Activated CD4-positive, alpha-beta T cell treated with anti-CD3 and anti-CD28 coated beads, Interleukin-2, amount 10 ng/mL, durations not matched to agents 24 days and 14 days (primary cell): ENCODE measurements around the gene EXT2. TPM values are rescaled to one million over a fixed set of nuclear protein-coding genes. Genes with fewer than 3 reads are reported as not detected.

Experiments used
- DNase-seq: peaks from one replicate; pipeline ENCODE4 v3.0.0; 2022
- H3K27ac Mint-ChIP-seq: one replicate; pipeline ENCODE4 v1.8.0; 2022; ENCODE audit warnings: mild to moderate bottlenecking, mixed read lengths
- H3K27me3 Mint-ChIP-seq: one replicate; pipeline ENCODE4 v1.8.0; 2022; ENCODE audit warnings: mixed read lengths
- H3K36me3 Mint-ChIP-seq: one replicate; pipeline ENCODE4 v1.8.0; 2022; ENCODE audit warnings: low read depth, mild to moderate bottlenecking, mixed read lengths
- H3K4me1 Mint-ChIP-seq: one replicate; pipeline ENCODE4 v1.8.0; 2021; ENCODE audit warnings: mixed read lengths
- H3K4me3 Mint-ChIP-seq: one replicate; pipeline ENCODE4 v1.8.0; 2022; ENCODE audit warnings: mild to moderate bottlenecking, moderate library complexity, mixed read lengths
- H3K9me3 Mint-ChIP-seq: one replicate; pipeline ENCODE4 v1.8.0; 2021; ENCODE audit warnings: mixed read lengths
- intact Hi-C: fragments of 100-400 bp; cut with micrococcal nuclease; formaldehyde crosslinking; loops from one replicate; pipeline ENCODE4 v1.15.1; 2023
- total RNA-seq: library from RNA; stranded (reverse); gene quantifications from 2 replicates; pipeline ENCODE4 v1.2.3, GENCODE V29; 2022

Gene EXT2
- total RNA-seq, 1 donor from 2014 or later, result 35.1 TPM

GRCh38 chr11:44219830-44220796 is 124.6 kb downstream of the EXT2 start:
- DNase-seq, result no peak
- Mint-ChIP-seq H3K4me3 (no peak overlapping the region), H3K9me3 (no peaks in the 10 kb centered on the region), H3K27ac (no peak overlapping the region), H3K36me3 (no peaks in the 10 kb centered on the region), H3K27me3 (no peaks in the 10 kb centered on the region), H3K4me1 (no peaks in the 10 kb centered on the region)
- intact Hi-C loops, result no loop called here

DNA sequence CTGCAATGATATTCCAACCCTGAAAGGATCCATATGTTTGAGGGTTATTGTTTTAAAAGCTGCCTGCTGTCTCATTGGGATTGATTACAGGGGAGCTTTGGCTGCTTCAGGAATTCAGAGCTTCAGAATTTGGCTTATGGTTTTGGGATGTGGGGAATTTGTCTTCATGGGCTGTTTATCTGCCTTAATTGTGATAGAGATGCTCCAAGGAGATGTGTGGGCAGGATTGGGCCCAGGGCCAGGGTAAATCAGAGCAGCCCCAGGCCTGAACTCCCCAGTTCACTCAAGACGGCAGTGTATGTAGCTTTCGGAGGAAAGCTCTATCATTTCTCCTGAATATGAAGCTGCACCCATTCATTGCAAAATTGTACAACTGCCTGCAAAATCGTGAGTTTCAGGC is 126.0 kb downstream of the EXT2 start:
- H3K36me3 Mint-ChIP-seq, result no peaks in the 10 kb centered on the region
- H3K9me3 Mint-ChIP-seq, result no peaks in the 10 kb centered on the region
- no peaks in the 10 kb centered on the region for H3K4me1 Mint-ChIP-seq
- H3K27me3 Mint-ChIP-seq, result no peaks in the 10 kb centered on the region
- H3K4me3 Mint-ChIP-seq, result no peak overlapping the region
- H3K27ac Mint-ChIP-seq, result no peak overlapping the region
- DNase-seq, result no peak
- intact Hi-C loops, result no loop called here

- Mint-ChIP-seq H3K27ac (no peak overlapping the region), H3K4me3 (no peak overlapping the region), H3K36me3 (no peaks in the 10 kb centered on the region), H3K4me1 (peaks cover 3% of the 10 kb centered on the region), H3K9me3 (no peaks in the 10 kb centered on the region), H3K27me3 (no peaks in the 10 kb centered on the region)
- DNase-seq, result no peak
- intact Hi-C loops, result no loop called here
Observed at GRCh38 chr11:44221992-44222391, 126.5 kb downstream of the EXT2 start.

- no peak for DNase-seq
- Mint-ChIP-seq H3K27me3 (no peaks in the 10 kb centered on the region), H3K9me3 (no peaks in the 10 kb centered on the region), H3K36me3 (no peaks in the 10 kb centered on the region), H3K27ac (no peak overlapping the region), H3K4me1 (peaks cover 5% of the 10 kb centered on the region), H3K4me3 (no peak overlapping the region)
- intact Hi-C loops, result no loop called here
Observed at GRCh38 chr11:44223238-44223637, 127.8 kb downstream of the EXT2 start.

- no peak overlapping the region for H3K4me3 Mint-ChIP-seq
- no peak for DNase-seq
- intact Hi-C loops, result no loop called here
- no peaks in the 10 kb centered on the region for H3K9me3 Mint-ChIP-seq
- peaks cover 5% of the 10 kb centered on the region for H3K4me1 Mint-ChIP-seq
- H3K27me3 Mint-ChIP-seq, result no peaks in the 10 kb centered on the region
- H3K27ac Mint-ChIP-seq, result no peak overlapping the region
- no peaks in the 10 kb centered on the region for H3K36me3 Mint-ChIP-seq
Observed at GRCh38 chr11:44224867-44225501, 129.5 kb downstream of the EXT2 start.

DNA sequence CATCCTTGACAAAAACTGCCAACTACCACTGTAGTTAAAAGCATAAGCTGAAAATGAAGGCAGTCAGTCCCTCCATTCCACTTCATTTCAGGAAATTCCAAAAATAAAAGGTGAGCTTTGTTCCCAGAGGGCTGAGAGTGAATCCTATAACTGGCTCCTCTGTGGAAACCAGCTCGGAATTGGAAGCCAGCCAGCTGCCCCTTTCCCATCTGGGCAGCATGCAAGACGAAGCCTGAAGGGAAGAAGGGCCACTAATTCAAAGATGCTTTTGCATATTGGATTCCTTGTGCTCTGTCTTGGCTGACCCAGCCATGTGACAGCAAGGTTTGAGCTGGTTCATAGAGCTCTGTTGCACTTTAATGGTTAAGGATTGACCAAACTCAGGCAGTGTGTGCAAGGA is 131.0 kb downstream of the EXT2 start:
- no peaks in the 10 kb centered on the region for H3K9me3 Mint-ChIP-seq
- no peaks in the 10 kb centered on the region for H3K36me3 Mint-ChIP-seq
- DNase-seq, result no peak
- intact Hi-C loops, result no loop called here
- H3K27me3 Mint-ChIP-seq, result no peaks in the 10 kb centered on the region
- no peak overlapping the region for H3K4me3 Mint-ChIP-seq
- peaks cover 5% of the 10 kb centered on the region for H3K4me1 Mint-ChIP-seq
- H3K27ac Mint-ChIP-seq, result no peak overlapping the region

GRCh38 chr11:44226945-44227344 is 131.5 kb downstream of the EXT2 start:
- Mint-ChIP-seq H3K27ac (no peak overlapping the region), H3K27me3 (no peaks in the 10 kb centered on the region), H3K4me1 (peaks cover 5% of the 10 kb centered on the region), H3K36me3 (no peaks in the 10 kb centered on the region), H3K4me3 (no peak overlapping the region), H3K9me3 (no peaks in the 10 kb centered on the region)
- no peak for DNase-seq
- intact Hi-C loops, result no loop called here

DNA sequence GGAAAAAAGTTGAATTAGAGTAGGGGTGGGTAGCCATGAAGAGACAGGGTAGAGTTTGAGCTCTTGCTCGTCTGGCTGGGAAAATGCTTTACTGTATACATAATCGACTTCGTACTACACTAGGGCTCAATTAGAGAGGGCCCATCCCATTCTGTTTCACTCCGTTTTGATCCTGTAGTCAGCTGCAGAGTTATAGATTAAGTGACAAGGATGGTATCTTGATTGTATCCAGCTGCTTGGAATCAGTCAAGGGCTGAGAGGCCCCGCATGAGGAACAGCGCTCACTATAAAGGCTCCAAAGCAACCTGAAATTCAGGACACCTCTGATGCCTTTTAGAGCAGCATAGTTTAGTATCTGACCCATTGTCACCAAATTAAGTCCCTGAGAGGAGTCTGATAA is 132.9 kb downstream of the EXT2 start:
- H3K4me3 Mint-ChIP-seq, result no peak overlapping the region
- intact Hi-C loops, result no loop called here
- no peak for DNase-seq
- H3K36me3 Mint-ChIP-seq, result no peaks in the 10 kb centered on the region
- no peak overlapping the region for H3K27ac Mint-ChIP-seq
- no peaks in the 10 kb centered on the region for H3K9me3 Mint-ChIP-seq
- no peaks in the 10 kb centered on the region for H3K27me3 Mint-ChIP-seq
- H3K4me1 Mint-ChIP-seq, result peaks cover 5% of the 10 kb centered on the region

GRCh38 chr11:44229098-44229497 is 133.6 kb downstream of the EXT2 start:
- Mint-ChIP-seq H3K4me1 (peaks cover 5% of the 10 kb centered on the region), H3K9me3 (no peaks in the 10 kb centered on the region)
- intact Hi-C loops, result no loop called here

DNA sequence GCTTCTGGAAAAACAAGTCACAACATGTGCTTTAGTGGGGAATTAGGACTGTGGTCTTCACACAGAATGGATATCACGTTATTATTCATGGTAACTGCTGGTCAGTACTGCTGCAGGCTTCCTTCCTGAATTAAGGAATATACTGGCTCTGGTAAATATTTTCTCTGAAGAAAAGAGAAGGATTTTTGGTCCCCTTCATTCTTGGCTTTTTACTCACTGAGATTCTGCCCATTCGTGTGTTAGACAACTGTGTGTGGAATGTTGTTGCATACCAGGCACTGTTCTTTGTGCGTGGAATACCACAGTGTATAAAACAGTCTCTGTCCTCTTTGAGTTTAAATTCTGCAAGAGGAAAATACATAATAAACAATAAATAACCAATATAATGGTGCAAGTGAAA is 134.1 kb downstream of the EXT2 start:
- peaks cover 5% of the 10 kb centered on the region for H3K4me1 Mint-ChIP-seq
- no peak for DNase-seq
- no peak overlapping the region for H3K4me3 Mint-ChIP-seq
- H3K36me3 Mint-ChIP-seq, result peaks cover 1% of the 10 kb centered on the region
- no peak overlapping the region for H3K27ac Mint-ChIP-seq
- intact Hi-C loops, result no loop called here
- no peaks in the 10 kb centered on the region for H3K9me3 Mint-ChIP-seq
- no peaks in the 10 kb centered on the region for H3K27me3 Mint-ChIP-seq

More at GRCh38 chr11:44229098-44229497, 133.6 kb downstream of the EXT2 start:
- H3K36me3 Mint-ChIP-seq, result peaks cover 1% of the 10 kb centered on the region
- DNase-seq, result no peak
- H3K4me3 Mint-ChIP-seq, result no peak overlapping the region
- no peaks in the 10 kb centered on the region for H3K27me3 Mint-ChIP-seq
- no peak overlapping the region for H3K27ac Mint-ChIP-seq

GRCh38 chr11:44235765-44236201 is 140.3 kb downstream of the EXT2 start:
- Mint-ChIP-seq H3K4me3 (no peak overlapping the region), H3K27ac (no peak overlapping the region), H3K36me3 (peaks cover 31% of the 10 kb centered on the region), H3K9me3 (peaks cover 3% of the 10 kb centered on the region), H3K27me3 (no peaks in the 10 kb centered on the region), H3K4me1 (no peaks in the 10 kb centered on the region)
- intact Hi-C loops, result no loop called here
- no peak for DNase-seq

DNA sequence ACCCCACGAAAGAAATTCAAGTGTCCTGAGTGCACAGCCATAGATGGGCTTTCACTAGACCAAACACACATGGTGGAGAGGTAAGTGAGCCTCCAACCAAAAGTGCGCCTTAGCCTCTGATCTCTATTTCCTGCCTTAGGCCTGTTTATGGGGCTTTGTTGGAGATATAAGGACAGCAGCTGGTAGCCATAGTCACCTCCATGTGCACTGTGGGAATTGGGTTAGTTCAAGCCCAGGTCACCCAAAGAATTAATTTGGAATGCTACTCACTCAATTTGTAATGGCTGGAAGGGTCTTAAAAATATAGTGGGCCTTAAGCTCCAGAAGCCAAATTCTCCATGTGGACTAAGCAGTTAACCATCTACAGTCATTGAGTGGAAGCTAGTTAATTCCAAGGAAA is 140.8 kb downstream of the EXT2 start:
- Mint-ChIP-seq H3K27me3 (no peaks in the 10 kb centered on the region), H3K36me3 (peaks cover 31% of the 10 kb centered on the region), H3K27ac (no peak overlapping the region), H3K4me3 (no peak overlapping the region), H3K9me3 (peaks cover 3% of the 10 kb centered on the region), H3K4me1 (no peaks in the 10 kb centered on the region)
- no peak for DNase-seq
- intact Hi-C loops, result no loop called here

DNA sequence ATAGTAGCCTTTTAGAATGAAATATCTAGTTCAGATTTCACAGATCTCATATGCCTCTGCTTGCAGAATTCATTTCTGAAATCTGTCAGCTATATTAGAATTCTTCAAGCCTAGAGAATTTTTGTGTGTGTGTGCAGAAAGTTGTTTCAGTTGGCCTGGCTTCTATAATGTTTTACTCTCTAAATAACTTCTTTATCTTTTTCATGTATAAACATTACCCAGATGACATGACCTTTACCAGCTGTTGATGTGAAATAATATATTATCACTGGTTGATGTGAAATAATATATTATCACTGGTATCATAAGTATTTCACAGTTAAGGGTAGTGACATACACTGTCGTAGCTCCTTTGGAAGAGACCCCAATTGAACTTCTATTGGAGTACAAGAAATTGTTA is 141.7 kb downstream of the EXT2 start:
- no peak for DNase-seq
- intact Hi-C loops, result no loop called here
- H3K36me3 Mint-ChIP-seq, result peaks cover 31% of the 10 kb centered on the region
- no peaks in the 10 kb centered on the region for H3K4me1 Mint-ChIP-seq
- H3K27me3 Mint-ChIP-seq, result no peaks in the 10 kb centered on the region
- H3K4me3 Mint-ChIP-seq, result no peak overlapping the region
- peaks cover 3% of the 10 kb centered on the region for H3K9me3 Mint-ChIP-seq
- no peak overlapping the region for H3K27ac Mint-ChIP-seq

- Mint-ChIP-seq H3K36me3 (peaks cover 29% of the 10 kb centered on the region), H3K9me3 (peaks cover 3% of the 10 kb centered on the region)
Observed at GRCh38 chr11:44241851-44242250, 146.4 kb downstream of the EXT2 start.

More at GRCh38 chr11:44241851-44242250, 146.4 kb downstream of the EXT2 start:
- no peaks in the 10 kb centered on the region for H3K4me1 Mint-ChIP-seq
- no peak overlapping the region for H3K4me3 Mint-ChIP-seq
- intact Hi-C loops, result no loop called here
- no peak for DNase-seq
- H3K27ac Mint-ChIP-seq, result no peak overlapping the region
- H3K27me3 Mint-ChIP-seq, result no peaks in the 10 kb centered on the region
